ENCODE measurements around the gene ESR2.
"Not testable (repeated sequence)": the region's sequence is repeated elsewhere in the genome, so short reads cannot be mapped to it uniquely, and the experiment has no call there.

The ESR2 gene

GRCh38 chr14:64293976-64294671, at the start of gene ESR2:
ESR2 (minus strand) TSS chr14:64294371; CDS start chr14:64282985, 11,386 bp downstream.
- FAIRE-seq (no peak), DNase-seq (ENCODE audit: insufficient read length, low spot score) (peak; percentile 18)

DNA sequence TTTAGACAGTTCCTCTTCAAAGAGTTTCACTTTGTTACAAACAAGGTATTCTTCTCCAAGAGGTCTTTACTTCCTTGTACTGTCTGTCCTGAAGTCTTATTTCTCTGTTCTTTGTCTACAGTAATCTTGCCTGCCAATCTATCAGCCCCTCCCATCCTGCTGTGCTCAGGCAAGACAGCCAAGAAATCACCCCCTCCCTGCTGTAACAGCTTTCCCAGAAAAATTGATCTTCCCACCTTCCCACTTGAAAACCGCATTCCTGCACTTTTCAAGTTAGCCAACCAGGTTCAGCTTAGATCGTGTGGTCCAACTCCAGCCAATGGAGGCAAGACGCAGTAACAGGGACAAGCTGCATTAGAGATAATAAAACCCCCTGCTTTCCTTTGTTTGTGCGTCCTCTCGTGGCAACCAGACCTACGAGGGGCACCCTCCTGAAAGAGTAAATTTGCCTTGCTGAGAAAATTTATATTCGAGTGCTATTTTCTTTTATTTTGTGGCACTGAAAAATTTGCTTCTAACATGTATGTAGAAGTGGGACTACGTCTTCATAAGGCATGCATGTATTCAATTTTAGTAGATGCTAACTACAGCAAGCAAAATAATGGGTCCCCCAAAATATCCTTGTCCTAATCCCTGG, 46.5 kb upstream of the ESR2 start:
- FAIRE-seq (no peak), DNase-seq (ENCODE audit: insufficient read length, low spot score) (no peak)

DNA sequence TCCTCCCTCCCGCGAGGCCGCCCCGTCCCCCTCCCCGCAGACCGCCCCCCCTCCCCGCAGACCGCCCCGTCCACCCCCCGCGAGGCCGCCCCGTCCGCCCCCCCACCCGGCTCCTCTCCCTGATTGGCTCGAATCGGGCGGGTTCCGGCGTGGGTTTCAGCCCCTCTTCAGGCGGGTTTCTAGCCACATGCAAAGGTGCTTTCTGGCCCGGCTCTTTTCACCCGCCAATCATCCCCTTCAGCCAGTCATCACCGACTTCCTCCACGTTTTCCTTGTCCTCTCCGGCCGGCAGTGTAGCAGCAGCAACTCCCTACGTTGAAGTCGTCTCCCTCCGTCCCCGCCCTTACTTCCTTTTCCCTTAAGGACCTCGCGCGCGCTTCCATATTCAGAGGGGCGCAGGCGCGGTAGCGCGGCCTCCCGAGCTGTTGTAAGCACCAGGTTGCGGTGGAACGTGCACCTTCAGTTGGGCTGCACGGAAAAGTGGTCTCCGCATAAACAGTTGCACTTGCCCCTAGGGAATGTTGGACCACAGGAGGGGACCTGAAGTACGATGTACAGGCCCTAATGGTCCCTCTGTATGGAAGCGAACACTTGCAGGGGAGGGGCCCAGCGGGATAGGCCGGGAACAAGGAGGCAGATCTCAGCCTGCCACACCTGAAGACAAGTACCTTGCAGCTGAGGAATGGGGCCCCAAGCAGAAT, 44.6 kb upstream of the ESR2 start:
- DNase-seq (ENCODE audit: insufficient read length, low spot score) (peak; percentile 89), FAIRE-seq (peak; percentile 93)

GRCh38 chr14:64337888-64338615, 43.9 kb upstream of the ESR2 start:
- DNase-seq (ENCODE audit: insufficient read length, low spot score), result no peak
- FAIRE-seq, result peak; percentile 56

- DNase-seq (ENCODE audit: insufficient read length, low spot score) (no peak), FAIRE-seq (no peak)
These were observed 35.0 kb upstream of the ESR2 start for GRCh38 chr14:64329149-64329548.

DNA sequence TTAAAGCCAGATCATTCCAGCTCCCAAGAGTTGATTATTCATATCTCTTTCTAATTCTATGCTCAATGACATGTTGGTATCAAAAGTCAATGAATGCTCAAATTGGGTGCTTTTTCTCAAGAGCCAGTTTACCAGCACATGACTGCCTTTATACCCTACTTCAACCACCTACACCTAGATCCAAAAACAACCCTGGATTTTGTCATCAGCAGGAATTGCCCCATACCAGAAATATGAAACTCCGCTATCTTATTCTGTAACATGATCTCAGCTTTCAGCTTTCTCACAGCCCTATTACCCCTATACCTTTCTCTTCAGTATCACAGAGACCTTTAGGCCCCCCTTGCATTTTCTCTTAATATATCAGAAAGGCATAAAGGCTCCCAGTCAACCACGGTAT, 32.3 kb upstream of the ESR2 start:
- DNase-seq (ENCODE audit: insufficient read length, low spot score) (no peak), FAIRE-seq (no peak)

DNA sequence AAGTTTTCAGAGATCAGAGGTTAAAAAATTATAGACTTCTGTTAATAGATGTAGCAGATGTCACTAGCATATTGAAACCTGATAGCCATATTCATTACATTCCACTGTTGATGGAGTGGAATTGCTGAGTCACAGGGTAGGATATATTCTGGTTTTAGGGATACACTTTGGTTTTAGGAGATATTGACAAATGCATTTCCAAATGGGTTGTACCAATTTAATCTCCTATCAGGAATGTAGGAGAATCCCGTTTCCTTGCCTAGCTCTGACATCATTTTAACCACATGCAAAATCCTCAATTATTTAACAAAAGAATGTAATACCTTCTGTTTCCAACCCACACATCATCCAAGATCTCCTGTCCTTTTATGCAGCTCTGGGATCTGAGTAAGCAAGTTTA, 30.7 kb upstream of the ESR2 start:
- FAIRE-seq, result no peak
- no peak for DNase-seq (ENCODE audit: insufficient read length, low spot score)

DNA sequence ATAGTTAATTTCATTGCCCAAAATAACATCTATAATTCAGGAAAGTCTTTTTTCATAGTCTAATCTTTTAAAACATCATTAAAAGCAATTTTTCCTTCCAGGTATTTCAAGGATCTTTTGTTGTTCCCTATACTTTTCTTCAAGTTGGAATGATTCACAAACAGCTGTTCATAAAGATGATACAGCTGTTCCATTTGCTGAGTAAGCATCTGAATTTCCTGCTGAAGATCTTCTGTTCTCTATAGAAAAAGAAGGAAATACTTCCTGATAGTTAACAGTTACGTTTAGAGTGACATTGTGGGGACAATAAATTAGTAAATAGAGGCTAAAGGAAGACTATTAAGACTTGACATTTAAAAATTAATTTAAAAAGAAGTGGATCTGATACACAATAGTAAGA, 30.3 kb upstream of the ESR2 start:
- FAIRE-seq, result no peak
- DNase-seq (ENCODE audit: insufficient read length, low spot score), result no peak

- FAIRE-seq; DNase-seq (ENCODE audit: insufficient read length, low spot score): not testable (repeated sequence)
These were observed 26.2 kb upstream of the ESR2 start for GRCh38 chr14:64320362-64320761.

DNA sequence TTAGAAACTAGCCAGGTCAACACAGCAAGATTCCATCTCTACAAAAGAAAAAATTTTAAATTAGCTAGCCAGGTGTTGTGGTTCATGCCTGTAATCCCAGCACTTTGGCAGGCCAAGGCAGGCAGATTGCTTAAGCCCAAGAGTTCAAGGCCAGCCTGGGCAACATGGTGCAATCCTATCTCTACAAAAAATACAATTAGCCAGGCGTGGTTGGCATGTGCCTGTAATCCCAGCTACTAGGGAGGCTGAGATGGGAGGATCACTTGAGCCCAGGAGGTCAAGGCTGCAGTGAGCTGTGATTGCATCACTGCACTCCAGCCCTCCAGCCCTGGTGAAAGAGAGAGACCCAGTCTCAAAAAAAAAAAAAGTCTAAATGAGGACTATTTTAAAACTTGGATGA, 24.5 kb upstream of the ESR2 start:
- FAIRE-seq; DNase-seq (ENCODE audit: insufficient read length, low spot score): not testable (repeated sequence)

DNA sequence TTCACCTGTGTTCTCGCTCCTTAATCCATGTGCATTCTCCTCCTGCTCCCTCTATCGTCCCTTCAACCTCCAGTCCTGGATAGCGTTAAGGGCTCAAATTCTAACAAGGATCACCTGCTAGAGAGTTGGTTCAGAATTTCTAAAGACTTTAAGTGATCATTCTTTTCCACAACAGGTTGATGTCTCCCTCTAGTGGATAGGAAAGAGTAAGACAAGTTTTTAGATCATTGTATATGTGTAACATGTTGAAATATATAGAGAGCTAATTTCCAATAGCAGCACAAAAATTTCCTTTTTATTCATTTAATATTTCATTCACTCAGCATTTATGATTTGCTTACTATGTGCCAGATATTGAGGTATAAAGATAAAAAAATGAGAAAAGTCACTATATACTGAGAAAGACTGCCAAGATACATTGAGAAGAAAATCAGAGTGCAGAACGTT, 9.3 kb upstream of the ESR2 start:
- peak; percentile 36 for DNase-seq (ENCODE audit: insufficient read length, low spot score)
- FAIRE-seq, result peak; percentile 71

- DNase-seq (ENCODE audit: insufficient read length, low spot score), result no peak
- no peak for FAIRE-seq
These were observed 4.6 kb upstream of the ESR2 start for GRCh38 chr14:64298773-64299172.

- DNase-seq (ENCODE audit: insufficient read length, low spot score), result no peak
- no peak for FAIRE-seq
These were observed 2.4 kb upstream of the ESR2 start for GRCh38 chr14:64296561-64296960.

DNA sequence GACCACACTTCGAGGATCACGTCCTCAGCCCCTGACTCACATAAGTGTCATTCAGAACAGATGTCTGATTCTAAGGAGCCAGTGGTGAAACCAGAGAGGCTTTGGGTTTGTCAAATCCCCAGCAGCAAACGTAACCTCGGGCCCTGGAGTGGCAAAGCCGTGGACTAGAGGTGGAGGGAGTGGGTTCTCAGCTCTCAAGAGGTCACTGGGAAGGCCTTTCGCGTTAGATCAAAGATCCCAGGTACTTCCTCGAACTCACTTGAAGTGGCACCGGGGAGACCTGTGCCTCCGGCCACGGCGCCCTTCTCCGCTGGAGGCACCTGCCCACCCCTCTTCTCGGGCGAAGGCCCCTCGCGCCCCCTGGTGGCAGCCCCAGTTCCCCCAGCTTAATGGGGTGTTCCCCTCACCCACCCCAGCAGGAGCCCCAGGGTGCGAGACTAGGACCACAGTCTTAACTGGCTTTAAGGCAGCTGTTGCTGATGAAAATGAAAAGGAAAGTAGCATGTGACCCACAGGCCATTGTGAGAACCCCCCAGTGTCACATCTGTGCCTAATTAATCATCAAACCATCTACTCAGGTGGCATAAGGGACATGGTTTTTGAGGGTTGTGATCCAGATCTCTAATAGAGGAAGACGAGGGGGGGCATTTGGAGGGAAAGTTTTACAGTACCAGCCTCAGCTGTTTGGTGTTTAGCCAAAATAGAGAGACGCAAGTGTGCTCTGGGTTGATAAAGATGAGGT, 672 bp upstream of the ESR2 start:
- DNase-seq (ENCODE audit: insufficient read length, low spot score) (peak; percentile 76), FAIRE-seq (peak; percentile 82)

GRCh38 chr14:64292197-64292596, 2.0 kb downstream of the ESR2 start:
- no peak for FAIRE-seq

DNA sequence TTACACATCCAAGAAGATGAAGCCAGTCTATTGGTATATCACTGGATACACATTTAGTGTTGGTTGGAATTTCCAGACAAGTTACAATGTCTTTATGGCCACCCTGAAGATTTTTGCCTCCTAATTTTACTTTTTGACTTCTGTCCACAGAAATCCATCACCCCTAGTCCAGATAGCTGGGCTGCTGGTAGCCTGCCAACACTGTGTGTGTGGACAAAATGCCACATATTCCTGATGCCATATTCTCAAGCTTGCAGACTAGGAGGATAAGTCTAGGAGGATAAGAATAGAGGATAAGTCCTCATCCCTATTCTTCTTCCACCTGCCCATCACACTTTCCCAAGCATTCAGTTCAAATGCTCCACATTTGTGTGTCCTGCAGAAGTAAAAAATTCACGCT, 4.6 kb downstream of the ESR2 start:
- no peak for DNase-seq (ENCODE audit: insufficient read length, low spot score)
- FAIRE-seq, result no peak

More at GRCh38 chr14:64292197-64292596, 2.0 kb downstream of the ESR2 start:
- no peak for DNase-seq (ENCODE audit: insufficient read length, low spot score)

DNA sequence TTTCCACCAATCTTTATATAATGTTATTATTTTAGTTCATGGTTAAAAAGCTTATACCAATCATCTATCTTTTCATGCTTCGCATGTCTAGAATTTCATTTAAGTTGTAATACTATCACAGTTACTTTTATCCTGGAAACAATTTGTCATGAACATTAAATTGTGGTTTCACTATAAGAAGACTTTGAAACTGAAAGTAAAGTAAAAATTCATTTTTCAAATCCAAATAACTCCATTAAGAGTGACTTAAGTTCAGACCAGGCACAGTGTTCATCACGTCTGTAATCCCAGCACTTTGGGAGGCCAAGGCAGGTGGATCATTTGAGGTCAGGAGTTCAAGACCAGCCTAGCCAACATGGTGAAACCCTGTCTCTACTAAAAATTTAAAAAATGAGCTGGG, 12.4 kb downstream of the ESR2 start:
- FAIRE-seq, result no peak
- no peak for DNase-seq (ENCODE audit: insufficient read length, low spot score)

- peak; percentile 64 for FAIRE-seq
- DNase-seq (ENCODE audit: insufficient read length, low spot score), result no peak
These were observed 14.2 kb downstream of the ESR2 start for GRCh38 chr14:64279704-64280668.

- FAIRE-seq (no peak), DNase-seq (ENCODE audit: insufficient read length, low spot score) (no peak)
These were observed 15.7 kb downstream of the ESR2 start for GRCh38 chr14:64278458-64278857.

Data from GM19239 (cell line).